ENCODE results near the gene TMEM121. TPM values are rescaled to one million over a fixed set of nuclear protein-coding genes. Genes with fewer than 3 reads are reported as not detected.
"Not testable (repeated sequence)": the region's sequence is repeated elsewhere in the genome, so short reads cannot be mapped to it uniquely, and the experiment has no call there.

The TMEM121 gene
- total RNA-seq, 4 donors from 2014 or later: 3.5 to 5.6 (median 4.1) TPM

- ATAC-seq (ENCODE audit: low FRiP score); DNase-seq (ENCODE audit: low spot score): not testable (repeated sequence)
These were observed 35.0 kb downstream of the TMEM121 start for GRCh38 chr14:105561345-105561744.

- DNase-seq (ENCODE audit: low spot score) (no peak), ATAC-seq (ENCODE audit: low FRiP score) (no peak)
- TF ChIP-seq CTCF (IDR thresholded peaks at IDR 0.05): no peak
These were observed 36.4 kb downstream of the TMEM121 start for GRCh38 chr14:105562713-105563346.

GRCh38 chr14:105563347-105563737, 37.0 kb downstream of the TMEM121 start:
- no peak for DNase-seq (ENCODE audit: low spot score)
- no peak for TF ChIP-seq CTCF (IDR thresholded peaks at IDR 0.05)
- ATAC-seq (ENCODE audit: low FRiP score): no peak

- not testable (repeated sequence) for ATAC-seq (ENCODE audit: low FRiP score); DNase-seq (ENCODE audit: low spot score)
These were observed 38.2 kb downstream of the TMEM121 start for GRCh38 chr14:105564536-105564935.

- ATAC-seq (ENCODE audit: low FRiP score); DNase-seq (ENCODE audit: low spot score): not testable (repeated sequence)
These were observed 39.0 kb downstream of the TMEM121 start for GRCh38 chr14:105565185-105565919.

GRCh38 chr14:105566248-105567163, 40.1 kb downstream of the TMEM121 start:
- not testable (repeated sequence) for ATAC-seq (ENCODE audit: low FRiP score); DNase-seq (ENCODE audit: low spot score)

GRCh38 chr14:105567164-105568103, 41.1 kb downstream of the TMEM121 start:
- ATAC-seq (ENCODE audit: low FRiP score); DNase-seq (ENCODE audit: low spot score): not testable (repeated sequence)

- DNase-seq (ENCODE audit: low spot score): not testable (repeated sequence)
- peak; percentile 42 for ATAC-seq (ENCODE audit: low FRiP score)
These were observed 41.9 kb downstream of the TMEM121 start for GRCh38 chr14:105568140-105568843.

GRCh38 chr14:105568859-105569766, 42.7 kb downstream of the TMEM121 start:
- TF ChIP-seq CTCF (IDR thresholded peaks at IDR 0.05): no peak
- ATAC-seq (ENCODE audit: low FRiP score): no peak
- DNase-seq (ENCODE audit: low spot score): no peak

Measured in omental fat pad (tissue), 4 donors.